Measurements from ENCODE around the gene ENPP5. TPM values are rescaled to one million over a fixed set of nuclear protein-coding genes. Genes with fewer than 3 reads are reported as not detected.

ENPP5 gene, protein sequence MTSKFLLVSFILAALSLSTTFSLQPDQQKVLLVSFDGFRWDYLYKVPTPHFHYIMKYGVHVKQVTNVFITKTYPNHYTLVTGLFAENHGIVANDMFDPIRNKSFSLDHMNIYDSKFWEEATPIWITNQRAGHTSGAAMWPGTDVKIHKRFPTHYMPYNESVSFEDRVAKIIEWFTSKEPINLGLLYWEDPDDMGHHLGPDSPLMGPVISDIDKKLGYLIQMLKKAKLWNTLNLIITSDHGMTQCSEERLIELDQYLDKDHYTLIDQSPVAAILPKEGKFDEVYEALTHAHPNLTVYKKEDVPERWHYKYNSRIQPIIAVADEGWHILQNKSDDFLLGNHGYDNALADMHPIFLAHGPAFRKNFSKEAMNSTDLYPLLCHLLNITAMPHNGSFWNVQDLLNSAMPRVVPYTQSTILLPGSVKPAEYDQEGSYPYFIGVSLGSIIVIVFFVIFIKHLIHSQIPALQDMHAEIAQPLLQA
- 0.02 to 0.10 TPM (median 0.07 TPM) in 3 replicates for polyA plus RNA-seq
- not detected for polyA plus RNA-seq (2011; ENCODE audit: low read depth)
- 0.03 and 0.09 TPM in 2 replicates for polyA plus RNA-seq (2011; cell fraction: cytosol; rRNA removed)
- polyA plus RNA-seq (2011; cell fraction: nucleus; rRNA removed): 0.25 TPM in 2 replicates
- 0.02 and 0.06 TPM in 2 replicates for polyA plus RNA-seq (2012; ENCODE audit: low replicate concordance)
- polyA minus RNA-seq: 0.13 TPM in 1 of 3 replicates, not detected in the others
- polyA minus RNA-seq (2011; cell fraction: cytosol; rRNA and poly(A)+ RNA removed): not detected
- 0.11 and 0.54 TPM in 2 replicates for polyA minus RNA-seq (2011; cell fraction: nucleus; rRNA and poly(A)+ RNA removed)

DNA sequence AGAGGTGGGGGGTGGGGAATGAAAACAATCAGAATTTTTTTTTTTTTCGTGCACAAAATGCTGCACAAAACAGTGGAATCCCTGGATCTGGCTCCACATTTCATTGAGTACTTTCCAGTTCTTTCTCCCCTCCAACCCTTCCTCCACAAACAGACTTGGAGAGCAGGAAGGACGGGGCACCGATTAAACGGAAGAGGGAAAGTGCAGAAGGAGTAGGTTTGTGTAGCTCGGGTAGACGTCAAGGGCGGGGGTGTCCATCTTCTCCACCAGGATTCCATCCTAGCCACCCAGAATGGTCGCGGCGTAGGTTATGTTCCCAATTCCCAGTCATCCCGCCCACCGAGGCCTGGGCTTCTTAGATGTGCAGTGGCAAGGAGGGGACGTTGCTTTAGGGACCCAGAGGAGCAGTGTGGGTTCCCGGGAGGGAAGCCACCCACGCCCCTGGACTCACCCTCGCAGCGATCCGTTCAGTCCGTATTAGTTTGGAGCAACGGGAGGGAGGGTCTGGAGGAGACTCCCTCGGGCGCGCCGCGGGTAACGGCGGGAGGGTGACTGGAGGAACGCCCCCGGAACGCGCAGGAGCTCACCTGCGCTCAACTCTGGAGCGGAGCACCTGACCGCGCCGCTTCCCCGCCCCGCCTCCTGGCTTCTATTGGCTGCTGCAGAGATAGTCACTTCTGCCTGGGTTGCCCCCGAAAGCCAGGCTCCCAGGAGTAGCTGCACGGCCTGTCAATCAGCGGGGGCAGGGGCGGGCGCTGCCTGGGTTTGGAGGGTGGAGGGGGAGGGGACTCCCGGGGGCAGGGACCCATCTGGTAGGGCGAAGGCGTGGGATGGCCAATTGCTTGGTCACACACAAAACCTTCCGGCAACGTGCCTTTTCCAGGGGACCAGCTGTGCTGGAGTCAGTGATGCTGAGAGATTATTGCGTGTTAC is at the start of gene ENPP5:
Gene ENPP5, minus strand, starts transcription at position 624 of the 933 bp plus-strand sequence. CDS start 2,718 bp downstream, outside the sequence.
- Histone ChIP-seq H3K4me3 (ENCODE audit: control insufficient read depth in 2 of 3, extremely low read depth in 1 of 3, insufficient read depth in 2 of 3, low read depth in 1 of 3, low read length in 3 of 3) (peak within 1 kb of the TSS in 2 of 3 experiments; percentile 20 to 25), H3K9ac (ENCODE audit: control insufficient read depth, extremely low read depth, insufficient read depth, low read length) (no peak within 1 kb of the TSS), H2AFZ (ENCODE audit: control insufficient read depth, low read length) (peak within 1 kb of the TSS; percentile 13), H3K9me3 (ENCODE audit: control insufficient read depth, low read depth, low read length) (no peaks in the 10 kb centered on the region), H3K4me2 (ENCODE audit: control insufficient read depth, extremely low read depth, insufficient read depth, low read depth, low read length) (peak within 1 kb of the TSS; percentile 63), H3K4me1 (ENCODE audit: control insufficient read depth, extremely low read depth, insufficient read depth, low read length) (no peaks in the 10 kb centered on the region), H3K79me2 (ENCODE audit: control insufficient read depth, insufficient read depth, low read length) (no peaks in the 10 kb centered on the region), H3K36me3 (ENCODE audit: control insufficient read depth in 2 of 2, extremely low read depth in 1 of 2, insufficient read depth in 2 of 2, low read length in 2 of 2) (no peaks in the 10 kb centered on the region), H3K9me1 (ENCODE audit: control insufficient read depth, extremely low read depth, insufficient read depth, low read length) (no peaks in the 10 kb centered on the region), H3K27ac (ENCODE audit: control insufficient read depth, insufficient read depth, low read length) (no peak within 1 kb of the TSS), H4K20me1 (ENCODE audit: control insufficient read depth, extremely low read depth, insufficient read depth, low read length) (no peaks in the 10 kb centered on the region), H3K27me3 (ENCODE audit: control insufficient read depth, extremely low read depth, insufficient read depth, low read length) (peaks cover 15% of the 10 kb centered on the region)
- DNase-seq (ENCODE audit: low read depth, low spot score) (no peak), FAIRE-seq (no peak)
- TF ChIP-seq, protein P1, sequence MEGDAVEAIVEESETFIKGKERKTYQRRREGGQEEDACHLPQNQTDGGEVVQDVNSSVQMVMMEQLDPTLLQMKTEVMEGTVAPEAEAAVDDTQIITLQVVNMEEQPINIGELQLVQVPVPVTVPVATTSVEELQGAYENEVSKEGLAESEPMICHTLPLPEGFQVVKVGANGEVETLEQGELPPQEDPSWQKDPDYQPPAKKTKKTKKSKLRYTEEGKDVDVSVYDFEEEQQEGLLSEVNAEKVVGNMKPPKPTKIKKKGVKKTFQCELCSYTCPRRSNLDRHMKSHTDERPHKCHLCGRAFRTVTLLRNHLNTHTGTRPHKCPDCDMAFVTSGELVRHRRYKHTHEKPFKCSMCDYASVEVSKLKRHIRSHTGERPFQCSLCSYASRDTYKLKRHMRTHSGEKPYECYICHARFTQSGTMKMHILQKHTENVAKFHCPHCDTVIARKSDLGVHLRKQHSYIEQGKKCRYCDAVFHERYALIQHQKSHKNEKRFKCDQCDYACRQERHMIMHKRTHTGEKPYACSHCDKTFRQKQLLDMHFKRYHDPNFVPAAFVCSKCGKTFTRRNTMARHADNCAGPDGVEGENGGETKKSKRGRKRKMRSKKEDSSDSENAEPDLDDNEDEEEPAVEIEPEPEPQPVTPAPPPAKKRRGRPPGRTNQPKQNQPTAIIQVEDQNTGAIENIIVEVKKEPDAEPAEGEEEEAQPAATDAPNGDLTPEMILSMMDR (optimal IDR thresholded peaks at IDR 0.05 in 1 of 3, IDR thresholded peaks at IDR 0.05 in 1 of 3, conservative IDR thresholded peaks at IDR 0.05 in 1 of 3; ENCODE audit: extremely low read depth in 1 of 3, insufficient read depth in 2 of 3, low read length in 3 of 3): no peak
- no peak for TF ChIP-seq EZH2 (IDR thresholded peaks at IDR 0.05; ENCODE audit: low read length)
- dilution Hi-C loops (cut with MboI; ENCODE audit: extremely low pct_ligation_motif_present, low sequenced_read_pairs): no loop called here

DNA sequence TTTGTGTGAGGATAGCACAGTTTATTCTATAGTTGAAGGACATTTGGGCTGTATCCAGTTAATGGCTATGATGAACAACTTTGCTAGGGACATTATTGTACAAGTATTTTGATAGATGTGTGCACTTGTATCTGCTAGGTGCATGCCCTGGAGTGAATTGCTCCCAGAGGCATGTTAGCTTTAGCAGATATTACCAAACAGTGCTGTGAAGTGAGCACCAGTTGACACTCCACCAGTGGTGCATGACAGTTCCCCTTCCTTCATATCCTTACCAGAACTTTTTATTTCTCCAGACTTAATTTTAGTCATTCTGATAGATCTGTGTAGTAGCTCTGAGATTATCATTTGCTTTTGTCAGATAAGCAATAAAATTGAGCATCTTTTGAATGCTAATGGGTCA is 48.9 kb upstream of the ENPP5 start:
- no peaks in the 10 kb centered on the region for H3K27me3 ChIP-seq (ENCODE audit: control insufficient read depth, extremely low read depth, insufficient read depth, low read length)
- no peak overlapping the region for H3K4me2 ChIP-seq (ENCODE audit: control insufficient read depth, extremely low read depth, insufficient read depth, low read depth, low read length)
- FAIRE-seq (no peak), DNase-seq (ENCODE audit: low read depth, low spot score) (no peak)
- H3K27ac ChIP-seq (ENCODE audit: control insufficient read depth, insufficient read depth, low read length): no peak overlapping the region
- no peaks in the 10 kb centered on the region for H3K9me1 ChIP-seq (ENCODE audit: control insufficient read depth, extremely low read depth, insufficient read depth, low read length)
- no peaks in the 10 kb centered on the region for H3K79me2 ChIP-seq (ENCODE audit: control insufficient read depth, insufficient read depth, low read length)
- H3K9ac ChIP-seq (ENCODE audit: control insufficient read depth, extremely low read depth, insufficient read depth, low read length): no peak overlapping the region
- no peak for TF ChIP-seq EZH2 (IDR thresholded peaks at IDR 0.05; ENCODE audit: low read length)
- TF ChIP-seq, protein P1 (optimal IDR thresholded peaks at IDR 0.05 in 1 of 3, IDR thresholded peaks at IDR 0.05 in 1 of 3, conservative IDR thresholded peaks at IDR 0.05 in 1 of 3; ENCODE audit: extremely low read depth in 1 of 3, insufficient read depth in 2 of 3, low read length in 3 of 3): no peak
- dilution Hi-C loops (cut with MboI; ENCODE audit: extremely low pct_ligation_motif_present, low sequenced_read_pairs): no loop called here
- H3K4me1 ChIP-seq (ENCODE audit: control insufficient read depth, extremely low read depth, insufficient read depth, low read length): no peaks in the 10 kb centered on the region
- no peaks in the 10 kb centered on the region for H4K20me1 ChIP-seq (ENCODE audit: control insufficient read depth, extremely low read depth, insufficient read depth, low read length)
- no peaks in the 10 kb centered on the region for H3K9me3 ChIP-seq (ENCODE audit: control insufficient read depth, low read depth, low read length)
- no peak overlapping the region for H3K4me3 ChIP-seq (ENCODE audit: control insufficient read depth in 2 of 3, extremely low read depth in 1 of 3, insufficient read depth in 2 of 3, low read depth in 1 of 3, low read length in 3 of 3)
- no peak overlapping the region for H2AFZ ChIP-seq (ENCODE audit: control insufficient read depth, low read length)
- no peaks in the 10 kb centered on the region for H3K36me3 ChIP-seq (ENCODE audit: control insufficient read depth in 2 of 2, extremely low read depth in 1 of 2, insufficient read depth in 2 of 2, low read length in 2 of 2)
